GM12892 (cell line): ENCODE measurements around the gene MACROD2.

Experiments
- POLR2A ChIP-seq: IDR thresholded peaks from 2 replicates; pipeline ENCODE4 v1.6.1; 2011; ENCODE audit warnings: low read depth, low read length, control low read depth
- POLR2AphosphoS5 ChIP-seq: IDR thresholded peaks from 2 replicates; pipeline ENCODE4 v1.6.1; 2011; ENCODE audit warnings: low read depth, low read length, control low read depth
- TAF1 ChIP-seq: IDR thresholded peaks from 2 replicates; pipeline ENCODE4 v1.6.1; 2011; ENCODE audit warnings: low read depth, mild to moderate bottlenecking, control low read depth, low read length, borderline replicate concordance

GRCh38 chr20:15578113-15578512 lies 1582.8 kb downstream of the MACROD2 start:
- TF ChIP-seq POLR2A (no peak), POLR2AphosphoS5 (no peak), TAF1 (no peak)
